ENCODE measurements around the gene TBCEL.
A peak's percentile ranks its signal among the peaks of the same experiment; 100 is the strongest.
"Not testable (repeated sequence)": the region's sequence is repeated elsewhere in the genome, so short reads cannot be mapped to it uniquely, and the experiment has no call there.

The TBCEL gene

GRCh38 chr11:121018746-121019145 is 5.2 kb upstream of the TBCEL start:
- TF ChIP-seq CTCF (IDR thresholded peaks at IDR 0.05; ENCODE audit: low read depth, low read length) (no peak), POLR2A (IDR thresholded peaks at IDR 0.05; ENCODE audit: extremely low read depth, insufficient read length) (no peak), MYC (IDR thresholded peaks at IDR 0.05; ENCODE audit: low read depth, low read length) (no peak)
- TF ChIP-seq, protein P1, sequence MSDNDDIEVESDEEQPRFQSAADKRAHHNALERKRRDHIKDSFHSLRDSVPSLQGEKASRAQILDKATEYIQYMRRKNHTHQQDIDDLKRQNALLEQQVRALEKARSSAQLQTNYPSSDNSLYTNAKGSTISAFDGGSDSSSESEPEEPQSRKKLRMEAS (IDR thresholded peaks at IDR 0.05; ENCODE audit: low read depth, low read length): no peak
- no peak for DNase-seq (ENCODE audit: low read depth)
- no peak overlapping the region for H3K4me3 ChIP-seq (ENCODE audit: low read depth, low read length)

- DNase-seq (ENCODE audit: low read depth); H3K4me3 ChIP-seq (ENCODE audit: low read depth, low read length): not testable (repeated sequence)
Measured at GRCh38 chr11:121021718-121022117, 2.2 kb upstream of the TBCEL start.

DNA sequence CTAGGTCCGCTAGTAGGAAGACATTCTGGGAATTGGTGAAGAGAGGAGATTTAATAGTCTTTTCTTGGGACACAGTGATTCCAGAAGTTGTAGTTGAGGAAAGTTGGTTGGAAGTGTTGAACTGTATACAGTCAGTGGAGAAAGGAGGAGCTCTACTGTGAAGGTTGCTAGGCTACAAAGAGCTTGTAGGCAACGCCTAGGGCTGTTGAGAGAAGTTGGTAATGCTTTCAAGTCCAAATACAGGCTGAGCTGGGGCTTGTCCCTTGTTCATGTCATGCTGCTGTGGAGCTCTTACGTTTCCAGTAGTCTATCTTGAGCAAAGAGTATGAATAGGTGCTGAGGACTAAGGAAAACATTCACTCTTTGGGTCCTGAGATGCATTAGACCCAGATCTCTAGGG is 1.1 kb downstream of the TBCEL start:
- TF ChIP-seq MYC (IDR thresholded peaks at IDR 0.05; ENCODE audit: low read depth, low read length): no peak
- TF ChIP-seq, protein P1 (IDR thresholded peaks at IDR 0.05; ENCODE audit: low read depth, low read length): no peak
- TF ChIP-seq CTCF (IDR thresholded peaks at IDR 0.05; ENCODE audit: low read depth, low read length): no peak
- no peak for TF ChIP-seq POLR2A (IDR thresholded peaks at IDR 0.05; ENCODE audit: extremely low read depth, insufficient read length)
- H3K4me3 ChIP-seq (ENCODE audit: low read depth, low read length): peak overlapping the region; percentile 71
- peak; percentile 24 for DNase-seq (ENCODE audit: low read depth)

DNA sequence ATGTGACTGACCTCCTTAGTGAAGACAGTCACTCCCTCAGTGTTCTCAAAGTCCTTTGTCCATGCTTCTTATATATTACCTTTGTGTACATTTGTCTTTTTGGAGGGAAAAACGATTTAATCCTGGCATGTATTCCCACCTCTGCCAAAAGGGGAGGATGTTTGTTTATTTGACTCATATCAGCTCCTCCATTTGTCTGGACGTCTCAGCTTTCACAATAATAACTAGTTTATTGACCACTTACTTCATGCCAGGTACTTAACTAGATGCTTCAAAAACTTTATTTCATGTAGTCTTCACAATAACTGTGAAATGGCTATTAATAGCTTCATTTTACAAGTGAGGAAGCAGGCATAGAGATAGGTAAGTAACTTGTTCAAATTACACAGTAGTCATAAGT is 5.3 kb downstream of the TBCEL start:
- no peak for DNase-seq (ENCODE audit: low read depth)
- no peak overlapping the region for H3K4me3 ChIP-seq (ENCODE audit: low read depth, low read length)

DNA sequence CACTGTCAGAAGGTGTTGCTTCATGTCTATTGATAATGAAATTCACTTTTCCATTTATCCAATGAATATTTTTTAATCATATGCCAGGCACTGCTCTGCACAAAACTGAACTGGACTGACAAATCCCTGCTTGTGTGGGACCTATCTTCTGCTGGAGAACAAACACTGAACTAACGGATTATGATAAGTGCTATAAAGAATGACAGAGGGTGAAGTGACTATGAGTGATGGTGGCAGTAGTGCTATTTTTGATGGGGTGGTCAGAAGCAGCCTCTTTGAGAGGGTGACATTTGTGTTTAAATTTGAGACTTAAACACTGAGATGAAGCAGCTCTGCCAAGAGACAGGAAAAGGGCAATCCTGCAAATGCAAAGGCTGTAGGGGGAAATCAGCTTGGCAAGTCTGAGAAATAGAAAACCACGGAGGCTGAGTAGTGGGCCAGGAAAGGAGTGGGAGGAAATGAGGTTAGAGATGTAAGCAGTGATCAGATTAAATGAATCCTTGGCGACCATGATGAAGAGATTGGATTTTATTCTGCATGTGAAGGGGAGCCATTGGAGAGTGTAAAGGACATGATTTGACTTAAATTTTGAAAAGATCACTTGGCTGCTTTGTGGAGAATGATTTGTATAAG is 6.0 kb downstream of the TBCEL start:
- no peak overlapping the region for H3K4me3 ChIP-seq (ENCODE audit: low read depth, low read length)
- no peak for TF ChIP-seq MYC (IDR thresholded peaks at IDR 0.05; ENCODE audit: low read depth, low read length)
- no peak for TF ChIP-seq POLR2A (IDR thresholded peaks at IDR 0.05; ENCODE audit: extremely low read depth, insufficient read length)
- TF ChIP-seq, protein P1 (IDR thresholded peaks at IDR 0.05; ENCODE audit: low read depth, low read length): no peak
- TF ChIP-seq CTCF (IDR thresholded peaks at IDR 0.05; ENCODE audit: low read depth, low read length): no peak
- DNase-seq (ENCODE audit: low read depth): peak; percentile 19

More for the DNA sequence above, 5.3 kb downstream of the TBCEL start:
- TF ChIP-seq MYC (IDR thresholded peaks at IDR 0.05; ENCODE audit: low read depth, low read length) (no peak), CTCF (IDR thresholded peaks at IDR 0.05; ENCODE audit: low read depth, low read length) (no peak), POLR2A (IDR thresholded peaks at IDR 0.05; ENCODE audit: extremely low read depth, insufficient read length) (no peak)
- TF ChIP-seq, protein P1 (IDR thresholded peaks at IDR 0.05; ENCODE audit: low read depth, low read length): no peak

DNA sequence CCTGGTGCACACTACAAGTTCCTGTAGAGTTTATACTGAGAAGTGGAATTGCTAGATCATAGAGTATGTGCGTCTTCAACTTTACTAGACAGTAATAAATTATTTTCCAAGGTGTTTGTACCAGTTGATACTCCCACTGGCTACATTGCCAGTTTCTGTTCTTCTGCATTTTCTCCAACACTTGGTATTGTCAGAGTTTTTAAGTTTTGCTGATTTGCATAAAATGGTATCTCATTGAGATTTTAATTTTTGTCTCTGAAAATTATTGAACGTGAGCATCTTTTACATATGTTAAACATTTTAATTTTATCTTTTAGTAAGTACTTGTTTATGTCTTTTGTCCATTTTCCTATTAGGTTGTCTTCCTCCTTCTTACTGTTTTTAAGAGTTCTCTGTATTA is 7.3 kb downstream of the TBCEL start:
- no peak overlapping the region for H3K4me3 ChIP-seq (ENCODE audit: low read depth, low read length)
- TF ChIP-seq POLR2A (IDR thresholded peaks at IDR 0.05; ENCODE audit: extremely low read depth, insufficient read length) (no peak), MYC (IDR thresholded peaks at IDR 0.05; ENCODE audit: low read depth, low read length) (no peak), CTCF (IDR thresholded peaks at IDR 0.05; ENCODE audit: low read depth, low read length) (no peak)
- TF ChIP-seq, protein P1 (IDR thresholded peaks at IDR 0.05; ENCODE audit: low read depth, low read length): no peak
- DNase-seq (ENCODE audit: low read depth): no peak

DNA sequence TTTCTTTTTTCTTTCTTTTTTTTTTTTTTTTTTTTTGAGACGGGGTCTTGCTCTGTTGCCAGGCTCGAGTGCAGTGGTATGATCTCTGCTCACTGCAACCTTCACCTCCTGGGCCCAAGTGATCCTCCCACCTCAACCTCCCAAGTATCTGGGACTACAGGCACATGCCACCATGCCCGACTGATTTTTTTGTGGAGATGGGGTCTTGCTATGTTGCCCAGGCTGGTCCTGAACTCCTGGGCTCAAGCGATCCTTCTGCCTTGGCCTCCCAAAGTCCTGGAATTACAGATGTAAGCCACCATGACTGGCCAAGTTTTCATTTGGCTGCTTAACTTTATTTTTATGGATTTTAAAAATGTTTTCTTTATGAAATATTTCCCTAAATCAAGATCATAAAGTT is 7.7 kb downstream of the TBCEL start:
- not testable (repeated sequence) for H3K4me3 ChIP-seq (ENCODE audit: low read depth, low read length); DNase-seq (ENCODE audit: low read depth)
